Activated CD8-positive, alpha-beta memory T cell treated with anti-CD3 and anti-CD28 coated beads, Interleukin-2, amount 50 U/mL, for 4 hours (primary cell): ENCODE results near the gene GLI1.
A peak's percentile ranks its signal among the peaks of the same experiment; 100 is the strongest.
"Not testable (repeated sequence)": the region's sequence is repeated elsewhere in the genome, so short reads cannot be mapped to it uniquely, and the experiment has no call there.

ENCODE experiments used
- DNase-seq: peaks from one replicate; pipeline ENCODE4 v3.0.0-alpha.2; 2020

Gene GLI1

GRCh38 chr12:57500213-57500612 lies 40.6 kb downstream of the GLI1 start:
- DNase-seq, result no peak

- DNase-seq, result not testable (repeated sequence)
Observed at GRCh38 chr12:57502311-57502969, 42.9 kb downstream of the GLI1 start.

GRCh38 chr12:57506541-57506940 lies 47.0 kb downstream of the GLI1 start:
- not testable (repeated sequence) for DNase-seq

GRCh38 chr12:57507796-57508195 lies 48.2 kb downstream of the GLI1 start:
- DNase-seq, result not testable (repeated sequence)

GRCh38 chr12:57511161-57511560 lies 51.6 kb downstream of the GLI1 start:
- no peak for DNase-seq

GRCh38 chr12:57511588-57512325 lies 52.2 kb downstream of the GLI1 start:
- no peak for DNase-seq

- no peak for DNase-seq
Observed at GRCh38 chr12:57512665-57513064, 53.1 kb downstream of the GLI1 start.

- DNase-seq, result no peak
Observed at GRCh38 chr12:57513266-57513665, 53.7 kb downstream of the GLI1 start.

- DNase-seq, result not testable (repeated sequence)
Observed at GRCh38 chr12:57513677-57514076, 54.1 kb downstream of the GLI1 start.

GRCh38 chr12:57514246-57514645 lies 54.7 kb downstream of the GLI1 start:
- DNase-seq, result not testable (repeated sequence)

- no peak for DNase-seq
Observed at GRCh38 chr12:57514720-57515407, 55.3 kb downstream of the GLI1 start.

- DNase-seq, result no peak
Observed at GRCh38 chr12:57515408-57515933, 55.9 kb downstream of the GLI1 start.

- DNase-seq, result no peak
Observed at GRCh38 chr12:57515934-57516541, 56.5 kb downstream of the GLI1 start.

- no peak for DNase-seq
Observed at GRCh38 chr12:57516617-57517153, 57.1 kb downstream of the GLI1 start.

- no peak for DNase-seq
Observed at GRCh38 chr12:57517187-57517586, 57.6 kb downstream of the GLI1 start.

- not testable (repeated sequence) for DNase-seq
Observed at GRCh38 chr12:57517718-57518117, 58.1 kb downstream of the GLI1 start.

- no peak for DNase-seq
Observed at GRCh38 chr12:57518176-57518919, 58.8 kb downstream of the GLI1 start.

- DNase-seq, result no peak
Observed at GRCh38 chr12:57518920-57519795, 59.6 kb downstream of the GLI1 start.

GRCh38 chr12:57519796-57520052 lies 60.1 kb downstream of the GLI1 start:
- DNase-seq, result peak; percentile 35

- peak; percentile 99 for DNase-seq
Observed at GRCh38 chr12:57520053-57520818, 60.7 kb downstream of the GLI1 start, which contains the start of gene DDIT3. Gene DDIT3 (minus strand): TSS chr12:57520514. CDS start chr12:57517406, 3,108 bp downstream.
